Vagina (tissue), 2 donors: ENCODE data around the gene ADGRV1.

Experiments used
- POLR2AphosphoS5 ChIP-seq, 2 donors: sonication (generic); formaldehyde crosslinking; IDR thresholded peaks; one replicate each; pipeline ENCODE4 v1.9.0; 2017; ENCODE audit warnings: antibody characterized with exemption in 2 of 2, mild to moderate bottlenecking in 2 of 2, low read depth in 1 of 2; ENCODE audit not compliant: insufficient read depth in 1 of 2
- TF ChIP-seq, protein P1 (sequence below), 3 experiments: fragments of 450-650 bp in 2 of 3; fragments of 200-600 bp in 1 of 3; sonication (generic) in 1 of 3; IDR thresholded peaks; one replicate each; pipeline ENCODE4 v1.5.1; 2017 to 2019; ENCODE audit warnings: antibody characterized with exemption in 3 of 3, mild to moderate bottlenecking in 2 of 3, moderate library complexity in 2 of 3

DNA sequence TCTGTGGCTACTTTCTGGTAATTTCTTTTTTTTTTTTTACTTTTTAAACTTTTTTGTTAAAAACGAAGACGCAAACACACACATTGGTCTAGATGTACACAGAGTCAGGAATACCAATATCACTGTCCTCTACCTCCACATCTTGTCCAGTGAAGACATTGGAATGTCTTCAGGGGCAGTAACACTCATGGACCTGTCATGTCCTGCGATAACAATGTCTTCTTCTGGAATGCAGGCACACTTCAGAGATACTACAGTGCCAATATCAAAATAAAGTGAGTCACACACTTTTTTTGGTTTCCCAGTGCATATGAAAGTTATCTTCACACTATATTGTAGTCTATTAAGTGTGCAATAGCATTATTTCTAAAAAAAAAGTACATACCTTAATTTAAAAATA, 648.7 kb downstream of the ADGRV1 start:
- TF ChIP-seq, protein P1, sequence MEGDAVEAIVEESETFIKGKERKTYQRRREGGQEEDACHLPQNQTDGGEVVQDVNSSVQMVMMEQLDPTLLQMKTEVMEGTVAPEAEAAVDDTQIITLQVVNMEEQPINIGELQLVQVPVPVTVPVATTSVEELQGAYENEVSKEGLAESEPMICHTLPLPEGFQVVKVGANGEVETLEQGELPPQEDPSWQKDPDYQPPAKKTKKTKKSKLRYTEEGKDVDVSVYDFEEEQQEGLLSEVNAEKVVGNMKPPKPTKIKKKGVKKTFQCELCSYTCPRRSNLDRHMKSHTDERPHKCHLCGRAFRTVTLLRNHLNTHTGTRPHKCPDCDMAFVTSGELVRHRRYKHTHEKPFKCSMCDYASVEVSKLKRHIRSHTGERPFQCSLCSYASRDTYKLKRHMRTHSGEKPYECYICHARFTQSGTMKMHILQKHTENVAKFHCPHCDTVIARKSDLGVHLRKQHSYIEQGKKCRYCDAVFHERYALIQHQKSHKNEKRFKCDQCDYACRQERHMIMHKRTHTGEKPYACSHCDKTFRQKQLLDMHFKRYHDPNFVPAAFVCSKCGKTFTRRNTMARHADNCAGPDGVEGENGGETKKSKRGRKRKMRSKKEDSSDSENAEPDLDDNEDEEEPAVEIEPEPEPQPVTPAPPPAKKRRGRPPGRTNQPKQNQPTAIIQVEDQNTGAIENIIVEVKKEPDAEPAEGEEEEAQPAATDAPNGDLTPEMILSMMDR (IDR thresholded peaks at IDR 0.05): no peak
- no peak for TF ChIP-seq POLR2AphosphoS5 (IDR thresholded peaks at IDR 0.05; ENCODE audit: insufficient read depth in 1 of 2, low read depth in 1 of 2)
